NK-92 treated with Interleukin-12 subunit alpha and Interleukin-12 subunit beta, amount 100 ng/mL, for 24 hours (cell line): ENCODE data around the gene SLC22A8.
"Not testable (repeated sequence)": the region's sequence is repeated elsewhere in the genome, so short reads cannot be mapped to it uniquely, and the experiment has no call there.

Experiments
- DNase-seq: peaks from one replicate; lab custom pipeline; 2025; lab: John Stamatoyannopoulos, UW

SLC22A8 gene

GRCh38 chr11:63015521-63016215 lies at the start of gene SLC22A8:
TSS of gene SLC22A8 (minus strand) at chr11:63015841. CDS start at chr11:63014958, 883 bp downstream.
- DNase-seq: no peak

GRCh38 chr11:63046203-63046602 lies 30.6 kb upstream of the SLC22A8 start:
- not testable (repeated sequence) for DNase-seq

- DNase-seq: no peak
Observed at GRCh38 chr11:63042596-63042995, 27.0 kb upstream of the SLC22A8 start.

GRCh38 chr11:63032457-63032856 lies 16.8 kb upstream of the SLC22A8 start:
- DNase-seq: no peak

- peak; percentile 47 for DNase-seq
Observed at GRCh38 chr11:63023841-63024648, 8.4 kb upstream of the SLC22A8 start.

GRCh38 chr11:63023222-63023814 lies 7.7 kb upstream of the SLC22A8 start:
- DNase-seq: no peak

GRCh38 chr11:63022441-63022840 lies 6.8 kb upstream of the SLC22A8 start:
- DNase-seq: no peak

- no peak for DNase-seq
Observed at GRCh38 chr11:63020671-63021291, 5.1 kb upstream of the SLC22A8 start.

- DNase-seq: no peak
Observed at GRCh38 chr11:63019506-63019905, 3.9 kb upstream of the SLC22A8 start.

- DNase-seq: no peak
Observed at GRCh38 chr11:63017306-63017974, 1.8 kb upstream of the SLC22A8 start.

GRCh38 chr11:63014408-63015055 lies 1.1 kb downstream of the SLC22A8 start:
- DNase-seq: no peak

- no peak for DNase-seq
Observed at GRCh38 chr11:63012839-63013238, 2.8 kb downstream of the SLC22A8 start.

GRCh38 chr11:63012430-63012829 lies 3.2 kb downstream of the SLC22A8 start:
- no peak for DNase-seq

GRCh38 chr11:63010934-63011439 lies 4.7 kb downstream of the SLC22A8 start:
- DNase-seq: no peak

- no peak for DNase-seq
Observed at GRCh38 chr11:63007920-63008319, 7.7 kb downstream of the SLC22A8 start.

- DNase-seq: no peak
Observed at GRCh38 chr11:63001456-63001855, 14.2 kb downstream of the SLC22A8 start.

- DNase-seq: no peak
Observed at GRCh38 chr11:62999649-63000048, 16.0 kb downstream of the SLC22A8 start.

- no peak for DNase-seq
Observed at GRCh38 chr11:62999156-62999555, 16.5 kb downstream of the SLC22A8 start.

- no peak for DNase-seq
Observed at GRCh38 chr11:62996271-62996670, 19.4 kb downstream of the SLC22A8 start.

- DNase-seq: no peak
Observed at GRCh38 chr11:62994775-62995174, 20.9 kb downstream of the SLC22A8 start.

- no peak for DNase-seq
Observed at GRCh38 chr11:62988276-62988675, 27.4 kb downstream of the SLC22A8 start.
